Activated CD8-positive, alpha-beta memory T cell treated with anti-CD3 and anti-CD28 coated beads, Interleukin-2, amount 10 ng/mL, durations not matched to agents 7 days and 5 days (primary cell): ENCODE measurements around the gene PKNOX2. TPM values are rescaled to one million over a fixed set of nuclear protein-coding genes. Genes with fewer than 3 reads are reported as not detected.

ENCODE experiments used
- ATAC-seq: fragments of 150-1000 bp; cut with Tn5 transposase; one replicate; pipeline ENCODE4 v1.10.0; 2021; ENCODE audit warnings: moderate library complexity
- CTCF ChIA-PET: fragments of 350-600 bp; sonication (Branson Sonifier 250); formaldehyde crosslinking; loops from one replicate; lab custom pipeline; 2021; ENCODE audit warnings: antibody characterized with exemption; lab: Charles Lee
- DNase-seq: peaks from one replicate; pipeline ENCODE4 v3.0.0-alpha.2; 2020
- H3K27ac Mint-ChIP-seq: one replicate; pipeline ENCODE4 v1.8.0; 2021; ENCODE audit warnings: mild to moderate bottlenecking, mixed read lengths
- H3K27me3 Mint-ChIP-seq: one replicate; pipeline ENCODE4 v1.8.0; 2021; ENCODE audit warnings: mixed read lengths
- H3K36me3 Mint-ChIP-seq: one replicate; pipeline ENCODE4 v1.8.0; 2021; ENCODE audit warnings: mild to moderate bottlenecking, mixed read lengths
- H3K4me1 Mint-ChIP-seq: one replicate; pipeline ENCODE4 v1.8.0; 2021; ENCODE audit warnings: mixed read lengths
- H3K4me3 Mint-ChIP-seq: one replicate; pipeline ENCODE4 v1.8.0; 2021; ENCODE audit warnings: mild to moderate bottlenecking, moderate library complexity, mixed read lengths
- H3K9me3 Mint-ChIP-seq: one replicate; pipeline ENCODE4 v1.8.0; 2022; ENCODE audit warnings: low read depth, mixed read lengths
- total RNA-seq, 2 experiments: library from RNA; stranded (reverse); gene quantifications; one replicate each; pipeline ENCODE4 v1.2.3, GENCODE V29; 2021

Gene PKNOX2
- total RNA-seq, 2 experiments from 2014 or later: not detected

DNA sequence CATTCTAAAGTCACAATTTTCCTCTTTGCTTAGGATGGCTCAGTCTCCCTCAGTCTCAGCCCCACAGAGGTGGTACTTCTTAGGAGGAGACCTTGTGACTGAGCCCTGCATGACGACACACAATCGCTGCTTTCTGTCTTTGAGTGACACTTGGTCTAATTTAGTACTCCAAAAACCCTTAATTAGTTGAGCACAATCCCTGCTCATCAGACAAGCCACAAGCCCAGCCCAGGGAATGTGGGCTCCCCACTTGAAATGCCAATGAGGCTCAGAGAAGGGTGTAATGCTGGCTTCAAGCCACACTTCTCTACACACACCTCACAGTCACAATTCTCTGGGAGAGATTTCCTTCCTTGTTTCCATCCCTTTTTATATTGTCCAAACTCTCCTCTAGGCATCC is 229.7 kb downstream of the PKNOX2 start:
- no peak for ATAC-seq
- Mint-ChIP-seq H3K27ac (no peak overlapping the region), H3K4me1 (no peaks in the 10 kb centered on the region), H3K4me3 (no peak overlapping the region), H3K36me3 (no peaks in the 10 kb centered on the region), H3K9me3 (no peaks in the 10 kb centered on the region), H3K27me3 (peaks cover 40% of the 10 kb centered on the region)
- CTCF ChIA-PET: no interaction called here
- DNase-seq: no peak

DNA sequence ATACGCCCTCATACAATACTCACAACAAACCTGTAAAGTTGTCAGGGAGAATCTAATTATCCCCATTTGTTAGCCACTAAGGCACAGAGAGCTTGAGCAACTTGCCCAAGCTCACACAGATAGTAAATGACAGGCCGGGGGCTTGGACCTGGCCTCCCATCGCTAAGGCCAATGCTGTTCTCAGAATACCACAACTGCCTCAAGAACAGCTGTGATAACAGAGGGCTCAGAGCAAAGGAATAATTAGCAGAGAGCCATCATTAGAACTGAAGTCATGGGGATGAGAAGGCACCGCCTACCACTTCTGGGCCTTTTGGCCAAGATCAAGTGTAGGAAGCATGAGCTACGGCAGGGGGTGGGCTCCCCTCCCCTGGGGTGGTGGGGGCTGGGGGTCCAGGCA is 232.9 kb downstream of the PKNOX2 start:
- Mint-ChIP-seq H3K4me1 (no peaks in the 10 kb centered on the region), H3K9me3 (no peaks in the 10 kb centered on the region), H3K36me3 (no peaks in the 10 kb centered on the region), H3K27ac (no peak overlapping the region), H3K27me3 (peaks cover 45% of the 10 kb centered on the region), H3K4me3 (no peak overlapping the region)
- ATAC-seq (no peak), DNase-seq (no peak)
- CTCF ChIA-PET: interaction anchor here (1.6 kb wide), 1 partner anchor 32 kb away, joined by 4 read pairs; no protein-coding TSS in a partner anchor

DNA sequence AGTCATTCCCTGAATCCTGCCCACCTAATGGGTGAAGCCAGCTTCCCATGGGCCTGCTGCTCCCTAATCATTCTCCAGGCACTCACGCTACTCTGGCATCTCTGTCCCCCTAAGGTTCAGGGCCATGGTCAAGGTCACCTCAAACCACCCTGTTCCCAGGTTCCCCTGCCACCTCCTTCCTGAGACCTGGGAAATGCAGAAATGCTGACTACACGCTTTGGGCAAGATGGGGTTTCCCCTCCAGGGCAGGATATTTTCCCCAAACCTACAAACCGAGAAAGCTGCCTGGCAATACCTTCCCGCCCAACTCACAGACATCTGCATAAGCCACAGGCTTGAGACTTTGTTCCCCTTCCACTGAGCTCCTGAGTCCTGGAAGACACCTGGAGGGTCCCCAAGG is 233.9 kb downstream of the PKNOX2 start:
- Mint-ChIP-seq H3K27me3 (peaks cover 46% of the 10 kb centered on the region), H3K4me1 (no peaks in the 10 kb centered on the region), H3K4me3 (no peak overlapping the region), H3K9me3 (no peaks in the 10 kb centered on the region), H3K36me3 (no peaks in the 10 kb centered on the region), H3K27ac (no peak overlapping the region)
- ATAC-seq (no peak), DNase-seq (no peak)
- CTCF ChIA-PET: no interaction called here

DNA sequence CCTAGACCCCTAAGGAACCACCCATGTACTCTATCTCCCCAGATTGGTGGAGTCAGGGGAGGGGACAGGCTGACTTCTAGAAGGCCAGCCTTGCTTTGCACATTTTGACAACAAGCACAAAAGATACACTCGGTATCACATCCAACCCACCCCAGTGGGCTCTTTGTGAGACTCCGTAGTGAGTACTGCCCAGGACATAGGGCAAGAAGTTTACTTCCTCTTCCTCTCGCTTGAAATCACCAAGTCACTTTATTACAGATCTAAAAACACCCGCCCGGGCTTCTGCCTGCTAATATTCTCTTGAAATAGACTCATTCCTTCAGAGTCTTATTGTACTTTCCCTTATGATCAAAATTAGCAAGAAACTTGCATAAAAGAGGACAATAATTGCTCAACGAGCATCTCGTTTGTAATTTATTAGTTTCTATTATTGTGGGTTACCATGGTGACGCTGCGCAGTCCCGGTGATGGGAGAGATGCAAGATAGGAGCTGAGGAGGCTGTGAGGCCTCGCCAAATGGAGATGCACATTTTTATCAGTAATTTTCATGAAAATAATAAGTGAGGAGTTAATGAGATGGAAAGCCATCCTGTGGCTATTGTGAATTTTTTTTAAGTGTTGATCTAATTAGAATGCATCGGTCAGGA is 234.6 kb downstream of the PKNOX2 start:
- Mint-ChIP-seq H3K4me1 (no peaks in the 10 kb centered on the region), H3K27ac (no peak overlapping the region), H3K27me3 (peaks cover 49% of the 10 kb centered on the region), H3K4me3 (no peak overlapping the region), H3K9me3 (no peaks in the 10 kb centered on the region), H3K36me3 (no peaks in the 10 kb centered on the region)
- no peak for ATAC-seq
- DNase-seq: no peak
- CTCF ChIA-PET: interaction anchor here (1.0 kb wide), 1 partner anchor 30 kb away, joined by 3 read pairs; no protein-coding TSS in a partner anchor

DNA sequence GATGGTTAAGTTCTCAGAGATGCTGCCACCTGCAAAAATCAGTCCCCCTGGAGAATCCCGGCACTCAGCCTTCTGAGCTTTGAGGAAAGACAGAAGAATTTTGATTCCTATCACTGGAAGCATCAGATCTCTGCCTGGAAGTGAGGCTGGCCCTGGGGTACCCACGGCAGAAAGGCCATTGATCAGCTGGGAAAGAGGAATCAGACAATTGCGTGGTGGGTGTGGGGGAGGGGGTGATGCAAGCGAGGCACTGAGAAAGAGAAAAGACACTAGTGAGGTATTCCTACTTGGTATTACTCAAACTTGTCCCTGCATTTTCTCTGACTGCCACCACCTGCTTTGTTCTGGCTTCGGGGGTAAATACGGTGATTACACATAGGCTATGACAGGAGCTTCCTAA is 235.4 kb downstream of the PKNOX2 start:
- Mint-ChIP-seq H3K4me3 (no peak overlapping the region), H3K27me3 (peaks cover 54% of the 10 kb centered on the region), H3K27ac (no peak overlapping the region), H3K4me1 (peaks cover under 1% of the 10 kb centered on the region), H3K36me3 (no peaks in the 10 kb centered on the region), H3K9me3 (no peaks in the 10 kb centered on the region)
- ATAC-seq (no peak), DNase-seq (no peak)
- CTCF ChIA-PET: interaction anchor here (1.0 kb wide), 1 partner anchor 29 kb away, joined by 3 read pairs; no protein-coding TSS in a partner anchor

DNA sequence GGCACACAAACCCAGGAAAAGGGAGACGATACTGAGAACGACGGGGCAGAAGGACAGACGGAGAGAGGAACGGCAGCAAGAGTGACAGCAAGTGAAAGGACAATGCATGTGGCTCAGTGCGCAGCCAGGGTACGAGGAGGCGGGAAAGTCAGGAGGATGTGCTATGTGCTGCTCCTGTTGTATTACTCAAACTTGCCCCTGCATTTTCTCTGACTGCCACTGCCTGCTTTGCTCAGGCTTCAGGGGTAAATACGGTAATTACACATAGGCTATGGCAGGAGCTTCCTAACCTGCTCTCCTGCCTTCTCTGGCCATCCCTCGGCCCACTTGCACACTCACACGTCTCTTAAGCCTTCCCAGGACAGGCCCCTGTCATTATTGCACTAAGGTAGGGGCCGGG is 236.7 kb downstream of the PKNOX2 start:
- H3K4me3 Mint-ChIP-seq: no peak overlapping the region
- CTCF ChIA-PET: no interaction called here
- H3K27me3 Mint-ChIP-seq: peaks cover 60% of the 10 kb centered on the region
- DNase-seq: no peak
- H3K27ac Mint-ChIP-seq: no peak overlapping the region
- no peaks in the 10 kb centered on the region for H3K9me3 Mint-ChIP-seq
- peaks cover 2% of the 10 kb centered on the region for H3K4me1 Mint-ChIP-seq
- no peaks in the 10 kb centered on the region for H3K36me3 Mint-ChIP-seq
- ATAC-seq: no peak

DNA sequence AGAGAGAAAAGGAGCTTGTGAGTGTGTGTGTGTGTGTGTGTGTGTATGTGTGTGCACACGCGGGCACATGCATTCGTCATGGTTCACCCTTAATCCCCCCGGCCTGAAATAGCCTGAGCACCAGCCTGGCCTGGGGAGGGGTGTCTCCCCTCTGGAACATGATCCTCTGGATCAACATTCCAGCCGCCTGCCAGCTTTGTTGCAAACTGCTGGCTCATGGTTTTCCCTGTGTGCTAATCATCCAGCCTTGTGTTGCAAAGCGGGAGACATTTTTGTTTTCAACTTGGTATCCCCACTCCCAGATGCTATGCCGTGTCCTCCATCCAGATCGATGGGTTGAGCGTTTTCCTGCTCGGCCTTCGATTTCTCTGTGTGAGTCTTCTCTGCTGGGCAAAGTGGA is 237.2 kb downstream of the PKNOX2 start:
- Mint-ChIP-seq H3K27ac (no peak overlapping the region), H3K27me3 (peaks cover 61% of the 10 kb centered on the region), H3K4me1 (peaks cover 2% of the 10 kb centered on the region), H3K36me3 (no peaks in the 10 kb centered on the region), H3K4me3 (no peak overlapping the region), H3K9me3 (no peaks in the 10 kb centered on the region)
- CTCF ChIA-PET: no interaction called here
- ATAC-seq (no peak), DNase-seq (no peak)

DNA sequence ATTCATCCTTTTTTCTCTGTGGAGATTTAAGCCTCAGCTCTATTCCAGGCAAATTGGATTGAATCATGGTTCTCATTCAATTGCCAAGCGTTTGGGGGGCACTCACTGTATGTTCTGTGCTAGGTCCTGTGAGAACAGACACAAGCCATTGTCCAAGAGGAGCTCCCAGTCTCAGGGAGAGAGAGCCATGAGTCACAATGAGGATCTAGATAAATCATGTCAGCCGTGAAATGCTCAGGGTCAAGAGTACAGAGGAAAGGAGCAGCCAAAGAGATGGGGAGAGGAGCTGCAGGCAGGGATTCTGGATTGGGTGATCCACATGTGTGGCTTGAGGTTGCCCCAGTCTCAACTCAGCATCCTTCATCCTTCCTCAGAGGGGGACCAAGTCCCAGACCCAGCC is 237.9 kb downstream of the PKNOX2 start:
- no peak overlapping the region for H3K4me3 Mint-ChIP-seq
- H3K9me3 Mint-ChIP-seq: no peaks in the 10 kb centered on the region
- no peak overlapping the region for H3K27ac Mint-ChIP-seq
- H3K36me3 Mint-ChIP-seq: no peaks in the 10 kb centered on the region
- peaks cover 2% of the 10 kb centered on the region for H3K4me1 Mint-ChIP-seq
- ATAC-seq (no peak), DNase-seq (no peak)
- CTCF ChIA-PET: no interaction called here
- peaks cover 60% of the 10 kb centered on the region for H3K27me3 Mint-ChIP-seq

DNA sequence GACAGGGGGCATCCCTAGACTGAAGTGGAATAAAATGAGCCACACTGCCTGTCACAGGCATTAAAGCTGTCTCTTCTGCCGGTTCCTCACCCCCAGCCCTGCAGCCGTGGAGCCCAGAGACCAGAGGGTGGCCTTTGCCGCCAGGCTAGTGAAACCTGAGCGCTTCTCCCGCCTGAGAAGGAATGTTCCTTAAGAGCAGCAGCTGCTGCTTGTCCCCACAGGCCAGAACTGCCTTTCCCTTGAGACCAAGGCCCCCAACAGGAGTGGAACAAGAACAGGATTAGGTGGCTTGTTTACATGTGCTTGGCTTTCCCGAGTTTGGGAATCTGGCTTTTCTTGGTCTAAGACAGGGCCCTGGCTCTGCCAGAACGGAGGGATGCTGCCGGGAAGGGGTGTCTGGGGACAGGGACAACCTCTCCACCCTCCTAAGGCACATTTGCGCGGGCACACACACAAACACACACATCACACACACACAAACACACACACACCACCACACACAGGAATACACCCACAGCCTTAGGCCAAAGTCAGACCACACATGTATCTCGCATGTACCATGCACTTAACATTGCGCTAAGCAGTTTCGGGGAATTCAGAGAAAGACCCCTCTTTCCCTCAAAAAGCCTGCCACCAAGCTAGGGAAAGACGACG is 239.7 kb downstream of the PKNOX2 start:
- ATAC-seq (no peak), DNase-seq (no peak)
- H3K9me3 Mint-ChIP-seq: no peaks in the 10 kb centered on the region
- CTCF ChIA-PET: interaction anchor here (0.7 to 1.9 kb wide), 5 partner anchors 11 to 414 kb away, joined by 3 to 7 read pairs (median 3); no protein-coding TSS in a partner anchor
- H3K36me3 Mint-ChIP-seq: no peaks in the 10 kb centered on the region
- H3K4me1 Mint-ChIP-seq: peaks cover 2% of the 10 kb centered on the region
- H3K27ac Mint-ChIP-seq: no peak overlapping the region
- H3K27me3 Mint-ChIP-seq: peaks cover 57% of the 10 kb centered on the region
- H3K4me3 Mint-ChIP-seq: no peak overlapping the region

DNA sequence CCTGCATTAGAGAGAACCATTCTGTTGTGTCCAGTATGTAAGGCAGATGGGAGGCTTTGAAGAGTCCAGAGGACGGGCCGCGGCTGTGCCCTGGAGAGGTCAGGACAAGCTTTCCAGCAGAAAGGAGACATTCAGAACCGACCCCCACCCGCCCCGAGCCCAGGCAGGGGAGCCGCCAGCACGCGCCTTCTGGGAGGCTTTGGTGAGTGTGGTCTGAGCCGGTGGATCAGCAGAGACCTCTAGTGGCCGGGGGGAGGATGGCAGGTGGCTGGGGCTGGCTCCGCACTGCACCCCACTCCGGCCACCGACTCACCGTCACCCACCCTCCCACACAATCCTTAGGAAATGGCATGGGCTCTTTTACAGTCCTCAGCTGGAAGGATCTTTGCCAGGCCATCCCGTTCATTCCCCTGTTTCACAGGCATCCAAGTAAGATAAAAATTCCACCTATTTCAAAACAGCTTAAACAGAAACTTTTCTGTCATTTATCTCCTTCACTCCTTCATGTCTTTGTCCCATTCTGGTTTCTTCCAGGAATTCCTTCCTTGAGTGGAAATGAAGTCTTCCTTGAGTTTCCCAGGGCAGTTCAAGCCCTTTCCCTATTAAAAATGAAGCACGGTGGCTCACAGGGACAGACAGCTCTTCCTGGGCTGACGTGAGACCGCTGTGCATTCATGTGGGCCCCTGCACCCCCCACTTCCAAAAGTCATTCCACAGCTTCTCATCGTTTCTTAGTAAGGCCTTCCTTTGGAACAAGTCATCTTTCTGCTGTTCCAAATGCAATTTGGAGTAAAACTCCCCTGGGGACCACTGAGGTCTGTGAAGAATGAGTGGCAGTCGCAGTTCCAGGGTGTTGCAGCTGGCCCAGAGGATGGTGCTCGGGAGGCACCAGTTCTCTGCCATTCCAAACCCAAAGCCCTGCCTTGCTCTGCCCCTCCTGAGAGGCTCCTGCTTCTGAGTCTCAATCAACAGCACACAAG is 240.6 kb downstream of the PKNOX2 start:
- Mint-ChIP-seq H3K9me3 (no peaks in the 10 kb centered on the region), H3K4me3 (no peak overlapping the region), H3K4me1 (peaks cover 2% of the 10 kb centered on the region), H3K36me3 (no peaks in the 10 kb centered on the region), H3K27me3 (peaks cover 51% of the 10 kb centered on the region), H3K27ac (no peak overlapping the region)
- DNase-seq (peak; percentile 73), ATAC-seq (peak; percentile 97)
- CTCF ChIA-PET: interaction anchor here (0.7 to 1.9 kb wide), 5 partner anchors 10 to 413 kb away, joined by 3 to 7 read pairs (median 3); no protein-coding TSS in a partner anchor

DNA sequence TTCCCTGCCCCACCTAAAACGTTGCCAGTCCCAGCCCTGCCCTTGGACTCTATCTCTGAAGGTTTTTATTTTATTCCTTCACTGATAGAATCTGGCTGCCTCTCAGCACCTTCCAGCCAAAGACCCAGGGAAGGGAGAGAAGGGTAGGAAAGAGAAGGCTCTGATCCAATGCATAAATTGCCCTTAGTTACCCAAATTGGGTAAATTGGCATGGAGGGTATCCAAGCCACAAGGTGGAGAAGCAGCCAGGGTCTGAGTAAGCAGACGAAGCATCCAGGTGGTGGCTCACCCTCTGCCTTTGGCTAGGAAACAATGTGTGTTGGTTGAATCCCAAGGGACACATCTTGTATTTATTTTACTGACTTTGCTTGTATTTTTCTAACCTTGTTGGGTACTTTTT is 242.5 kb downstream of the PKNOX2 start:
- peaks cover 2% of the 10 kb centered on the region for H3K4me1 Mint-ChIP-seq
- ATAC-seq (no peak), DNase-seq (no peak)
- no peaks in the 10 kb centered on the region for H3K9me3 Mint-ChIP-seq
- no peaks in the 10 kb centered on the region for H3K36me3 Mint-ChIP-seq
- peaks cover 43% of the 10 kb centered on the region for H3K27me3 Mint-ChIP-seq
- H3K4me3 Mint-ChIP-seq: no peak overlapping the region
- H3K27ac Mint-ChIP-seq: no peak overlapping the region
- CTCF ChIA-PET: interaction anchor here (1.1 kb wide), 1 partner anchor 22 kb away, joined by 4 read pairs; no protein-coding TSS in a partner anchor

DNA sequence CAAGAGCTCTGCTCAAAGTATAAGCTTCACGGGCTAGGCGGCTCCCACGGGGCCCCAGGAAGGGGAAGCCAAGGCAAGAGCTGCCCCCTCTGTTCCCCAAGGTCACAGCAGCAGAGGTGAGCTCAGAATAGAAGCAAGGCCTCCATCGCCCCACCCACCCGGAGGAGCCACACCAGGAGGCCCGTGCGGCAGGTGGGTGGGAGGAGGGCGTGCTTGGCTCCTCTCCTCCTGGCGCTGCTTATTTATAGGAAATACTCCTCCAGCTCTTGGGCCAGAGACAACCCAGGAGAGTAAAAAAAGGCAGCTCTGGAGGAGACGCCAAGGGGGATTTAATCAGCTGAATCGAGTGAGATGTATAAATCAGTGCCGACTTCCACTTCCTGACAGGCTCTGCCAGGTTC is 243.8 kb downstream of the PKNOX2 start:
- ATAC-seq: no peak
- Mint-ChIP-seq H3K27me3 (peaks cover 38% of the 10 kb centered on the region), H3K27ac (no peak overlapping the region), H3K36me3 (no peaks in the 10 kb centered on the region), H3K4me3 (no peak overlapping the region), H3K9me3 (no peaks in the 10 kb centered on the region), H3K4me1 (peaks cover 2% of the 10 kb centered on the region)
- CTCF ChIA-PET: interaction anchor here (0.7 kb wide), 1 partner anchor 62 kb away, joined by 4 read pairs; no protein-coding TSS in a partner anchor
- no peak for DNase-seq

DNA sequence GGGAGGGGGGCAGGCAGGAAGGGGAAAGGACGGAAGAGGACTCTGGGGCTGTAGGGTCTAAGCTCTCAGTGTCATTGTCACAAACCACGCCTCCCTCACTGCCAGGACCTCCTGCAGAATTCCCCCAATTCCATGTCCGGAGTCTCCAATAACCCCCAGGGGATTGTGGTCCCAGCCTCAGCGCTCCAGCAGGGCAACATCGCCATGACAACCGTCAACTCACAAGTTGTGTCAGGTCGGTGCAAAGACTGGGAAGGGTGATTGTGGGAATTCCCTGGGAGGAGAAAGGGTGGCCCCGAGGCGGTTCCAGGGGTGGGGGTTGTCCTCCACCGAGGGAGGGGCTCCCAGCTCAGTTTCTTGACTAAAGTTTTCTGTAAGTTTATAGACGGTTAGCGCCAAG is 245.5 kb downstream of the PKNOX2 start:
- Mint-ChIP-seq H3K36me3 (no peaks in the 10 kb centered on the region), H3K4me1 (no peaks in the 10 kb centered on the region), H3K4me3 (no peak overlapping the region), H3K27me3 (peaks cover 25% of the 10 kb centered on the region), H3K27ac (no peak overlapping the region), H3K9me3 (no peaks in the 10 kb centered on the region)
- DNase-seq (no peak), ATAC-seq (no peak)
- CTCF ChIA-PET: no interaction called here
